Stimulated activated CD8-positive, alpha-beta memory T cell treated with anti-CD3 and anti-CD28 coated beads, Interleukin-2, amount 100 ng/mL, for 1 hour (primary cell): ENCODE data around the gene PTPRT.

Source experiments
- DNase-seq, 2 donors: peaks; one replicate each; pipeline ENCODE4 v3.0.0-alpha.2; 2020; ENCODE audit warnings: low read depth in 2 of 2

The PTPRT gene

GRCh38 chr20:42472198-42472597 is 717.5 kb downstream of the PTPRT start:
- DNase-seq, result no peak

DNA sequence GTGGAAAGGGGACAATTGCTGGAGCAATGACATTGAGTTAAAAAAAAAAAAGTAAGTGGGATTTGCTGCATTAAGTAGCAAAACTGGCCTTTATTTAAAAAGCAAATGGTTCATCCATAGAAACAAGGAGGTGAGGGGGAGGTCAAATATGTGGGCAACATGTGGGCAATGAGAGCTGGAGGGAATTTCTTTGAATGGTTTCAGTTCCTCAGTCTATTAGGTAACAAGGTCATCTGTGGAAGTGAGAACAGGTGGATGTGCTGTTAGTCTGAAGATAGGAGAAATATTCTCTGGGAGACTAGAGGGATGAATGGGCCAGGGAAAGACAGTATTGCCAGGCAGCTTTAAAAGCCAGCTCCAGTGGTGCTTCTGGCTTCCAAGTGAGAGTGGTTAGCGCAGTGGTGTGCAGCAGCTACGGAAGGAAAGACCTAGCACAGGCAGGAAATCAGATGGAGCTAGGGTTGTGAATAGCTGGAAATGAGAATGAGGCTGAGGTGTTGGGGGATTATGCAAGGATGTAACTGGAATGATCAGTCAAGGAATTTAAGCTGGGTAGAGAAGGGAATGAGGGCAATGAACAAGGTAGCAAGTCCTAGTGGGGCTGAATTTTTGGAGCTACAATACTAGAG is 727.6 kb downstream of the PTPRT start:
- no peak for DNase-seq

- DNase-seq, result no peak
Measured at GRCh38 chr20:42461291-42461690, 728.4 kb downstream of the PTPRT start.

DNA sequence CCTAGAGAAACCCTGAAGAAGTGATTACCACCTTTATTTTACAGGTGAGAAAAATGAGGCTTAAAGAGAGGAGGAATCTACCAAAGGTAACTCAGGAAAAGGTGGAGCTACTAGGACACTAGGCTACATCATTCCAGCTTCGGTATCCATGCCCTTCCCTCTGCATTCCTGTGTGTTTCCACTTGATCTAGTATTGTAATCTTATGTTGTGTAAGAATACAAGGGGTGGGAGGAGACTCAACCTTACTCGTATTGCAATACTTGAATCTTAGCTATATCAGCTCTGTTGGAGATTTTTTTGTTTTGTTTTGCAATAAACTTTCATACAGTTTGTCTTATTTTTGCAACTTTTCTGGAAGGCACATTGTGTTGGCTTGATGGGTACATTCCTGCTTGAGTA is 742.4 kb downstream of the PTPRT start:
- DNase-seq, result no peak

DNA sequence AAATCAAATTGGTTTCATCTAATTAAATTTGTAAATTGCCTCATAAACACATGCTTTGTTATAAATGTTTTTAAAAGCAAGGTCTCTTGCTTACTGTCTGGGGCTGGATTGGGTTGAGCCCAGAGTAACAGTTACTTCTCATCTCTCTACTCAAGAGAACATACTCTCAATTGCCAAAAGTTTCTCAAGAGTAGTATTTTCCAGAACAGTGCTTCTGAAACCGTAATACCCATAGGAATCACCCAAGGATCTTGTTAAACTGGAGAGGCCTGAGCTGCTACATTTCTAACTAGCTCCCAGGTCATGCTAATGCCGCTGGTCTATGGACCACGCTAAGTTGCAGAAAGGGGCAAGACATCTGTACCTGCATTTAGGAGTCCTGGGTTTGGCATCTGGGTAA is 744.9 kb downstream of the PTPRT start:
- no peak for DNase-seq

GRCh38 chr20:42443200-42443599 is 746.5 kb downstream of the PTPRT start:
- DNase-seq, result no peak

- no peak for DNase-seq
Measured at GRCh38 chr20:42442716-42443115, 747.0 kb downstream of the PTPRT start.

DNA sequence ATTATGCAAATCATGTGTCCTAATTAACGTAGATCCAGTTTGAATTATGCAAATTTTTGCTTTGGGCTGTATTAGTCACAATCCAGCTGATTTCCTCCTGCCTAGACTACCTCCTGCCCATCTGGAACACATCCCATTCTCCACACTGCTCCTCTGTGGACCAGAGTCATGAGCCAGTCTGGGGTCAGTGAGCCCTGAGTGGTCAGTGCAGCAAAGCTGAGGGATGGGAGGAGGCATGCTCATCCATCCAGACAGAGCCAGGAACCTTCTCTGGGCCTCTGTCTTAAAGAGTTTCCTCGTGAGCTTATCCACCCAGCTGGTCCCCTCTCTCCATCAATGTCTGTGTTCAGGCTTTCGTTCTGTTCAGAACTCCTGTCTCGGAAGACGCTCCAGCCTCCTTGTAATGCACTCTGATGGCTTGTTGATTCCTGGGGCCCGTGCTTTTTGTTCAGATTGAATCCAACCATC is 747.8 kb downstream of the PTPRT start:
- no peak for DNase-seq

DNA sequence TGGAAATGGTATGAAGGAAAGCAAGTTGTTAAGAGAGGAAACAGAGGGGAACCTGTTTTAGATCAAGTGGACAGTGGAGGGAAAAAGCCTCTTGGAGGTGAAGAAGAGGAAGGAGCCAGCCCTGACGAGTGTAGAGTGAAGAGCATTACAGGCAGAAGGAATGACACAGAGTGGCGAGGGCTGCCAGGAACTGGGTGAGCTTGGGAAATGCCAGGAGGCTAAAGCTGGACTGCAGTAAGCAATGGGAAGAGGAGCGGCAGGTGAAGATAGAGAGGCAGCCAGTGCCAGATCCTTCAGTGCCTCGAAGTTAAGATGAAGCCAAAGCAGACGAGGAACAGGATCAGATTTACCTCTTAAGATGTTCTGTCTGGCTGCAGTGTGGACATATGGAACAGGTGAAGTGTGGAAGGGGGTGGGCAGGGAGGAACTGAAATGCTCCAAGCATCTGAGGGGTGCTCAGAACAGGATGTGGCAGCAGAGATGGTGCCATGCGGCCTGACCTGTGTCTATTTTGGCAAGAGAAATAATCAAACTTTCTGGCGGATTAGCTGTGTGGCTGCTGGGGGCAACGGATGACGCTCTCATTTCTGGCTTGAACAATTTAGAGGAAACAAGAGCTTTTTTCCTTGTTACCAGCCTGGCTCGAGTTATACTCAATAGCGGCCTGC is 748.4 kb downstream of the PTPRT start:
- DNase-seq, result no peak

DNA sequence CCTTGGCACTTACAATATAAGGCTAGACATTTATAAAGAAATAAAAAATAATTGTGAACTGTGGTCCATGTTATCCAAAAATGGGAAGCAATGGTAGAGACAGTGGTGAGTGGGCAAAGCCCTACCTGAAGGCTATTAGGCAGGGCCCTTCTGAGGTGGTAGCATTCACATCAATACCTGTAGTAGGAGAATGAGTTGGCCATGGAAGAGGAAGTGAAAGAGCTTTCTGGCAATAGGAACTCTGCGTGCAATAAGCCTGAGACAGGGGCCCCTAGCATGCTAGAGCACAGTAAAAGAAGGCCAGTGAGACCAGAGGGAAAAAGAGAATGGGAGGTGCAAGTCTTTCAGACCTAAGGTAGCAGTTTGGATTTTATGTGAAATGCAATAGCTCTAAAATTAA is 754.5 kb downstream of the PTPRT start:
- DNase-seq, result no peak

- DNase-seq, result no peak
Measured at GRCh38 chr20:42432496-42433334, 757.0 kb downstream of the PTPRT start.

- no peak for DNase-seq
Measured at GRCh38 chr20:42430598-42430997, 759.1 kb downstream of the PTPRT start.

DNA sequence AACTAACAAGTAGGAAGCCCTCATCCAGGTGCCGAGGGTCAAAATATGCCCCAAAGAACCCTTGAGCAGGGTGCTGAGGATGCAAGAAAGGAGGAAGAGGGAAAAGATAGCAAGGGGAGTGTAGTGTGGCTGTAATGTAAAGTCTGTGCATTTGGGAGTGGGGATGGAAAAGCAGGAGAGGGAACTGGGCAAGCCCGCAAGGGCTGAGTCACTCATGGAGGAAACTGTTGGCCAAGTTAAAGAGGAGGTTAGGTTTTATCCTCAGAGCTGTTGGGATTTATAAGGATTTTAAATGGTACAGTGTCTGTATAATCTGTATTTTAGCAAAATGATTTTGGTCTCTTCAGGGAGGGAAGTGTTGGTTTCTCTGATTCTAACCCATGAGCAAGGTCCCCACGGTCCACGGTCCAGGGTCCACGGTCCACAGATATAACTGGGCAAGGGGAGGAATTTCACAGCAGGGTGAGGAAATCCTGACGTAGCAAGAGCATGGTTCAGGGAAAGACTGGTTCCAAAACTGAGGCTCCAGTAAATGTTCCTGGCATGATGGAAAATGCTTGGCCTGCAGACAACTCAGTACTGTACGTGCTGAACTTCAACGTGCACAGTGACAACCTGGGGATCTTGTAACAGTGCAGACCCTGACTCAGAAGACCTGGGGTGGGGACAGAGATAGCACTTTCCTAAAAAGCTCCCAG is 759.8 kb downstream of the PTPRT start:
- no peak for DNase-seq

- DNase-seq, result no peak
Measured at GRCh38 chr20:42419814-42420532, 769.7 kb downstream of the PTPRT start.

DNA sequence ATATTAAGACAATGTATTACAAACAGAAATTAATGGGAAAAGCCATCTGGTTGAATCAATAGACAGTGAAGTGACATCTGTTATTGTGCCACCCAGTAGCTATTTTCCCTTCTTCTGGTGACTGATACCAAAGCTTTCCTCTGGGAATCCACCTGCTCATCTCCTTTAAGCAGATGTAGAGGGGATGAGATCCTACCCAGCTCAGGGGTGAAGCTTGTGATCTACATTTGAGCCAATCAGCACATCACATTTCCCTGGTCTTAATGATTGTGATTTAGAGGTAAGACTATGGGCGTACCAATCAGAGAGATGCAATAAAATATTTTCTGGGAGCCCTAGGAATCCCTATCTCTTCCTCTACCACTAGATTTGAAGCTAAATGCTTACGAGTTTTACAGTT is 782.9 kb downstream of the PTPRT start:
- no peak for DNase-seq

DNA sequence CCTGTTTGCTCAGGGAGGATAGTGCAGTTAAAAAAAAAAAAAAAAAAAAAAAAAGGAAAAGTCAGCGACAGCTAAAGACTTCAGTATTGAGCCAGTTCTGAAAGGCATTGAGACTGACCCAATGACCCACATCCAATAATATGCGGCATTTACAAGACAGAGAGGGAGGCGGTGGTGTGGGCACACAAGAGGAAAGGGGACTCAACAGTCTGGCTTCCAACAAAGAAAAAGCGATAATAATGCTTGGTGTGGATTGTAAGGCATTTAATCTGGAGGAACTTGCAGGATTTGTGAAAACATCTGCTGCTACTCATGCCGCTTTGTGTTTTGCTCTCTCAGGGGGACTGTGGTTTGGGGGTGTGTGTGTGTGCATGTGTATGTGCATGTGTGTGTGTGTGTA is 787.3 kb downstream of the PTPRT start:
- DNase-seq, result no peak

DNA sequence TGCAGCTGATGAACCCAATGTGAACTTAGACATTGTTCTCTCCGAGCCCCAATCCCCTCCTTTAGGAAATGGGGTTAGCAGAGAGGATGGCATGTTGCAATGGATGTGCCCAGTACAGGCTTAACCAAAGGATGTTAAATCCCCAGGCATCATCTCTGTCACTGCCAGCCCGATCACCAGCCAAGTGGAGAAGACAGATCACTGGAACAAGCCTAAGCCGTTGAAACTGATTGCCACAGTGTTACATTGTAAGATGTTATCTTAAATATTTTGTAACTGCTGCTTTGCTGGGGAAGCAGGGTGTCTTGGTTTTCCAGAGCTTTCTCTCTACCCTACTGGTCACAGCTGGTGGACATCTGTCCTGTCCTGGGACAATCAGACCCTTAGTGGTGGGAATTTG is 788.1 kb downstream of the PTPRT start:
- DNase-seq, result no peak

DNA sequence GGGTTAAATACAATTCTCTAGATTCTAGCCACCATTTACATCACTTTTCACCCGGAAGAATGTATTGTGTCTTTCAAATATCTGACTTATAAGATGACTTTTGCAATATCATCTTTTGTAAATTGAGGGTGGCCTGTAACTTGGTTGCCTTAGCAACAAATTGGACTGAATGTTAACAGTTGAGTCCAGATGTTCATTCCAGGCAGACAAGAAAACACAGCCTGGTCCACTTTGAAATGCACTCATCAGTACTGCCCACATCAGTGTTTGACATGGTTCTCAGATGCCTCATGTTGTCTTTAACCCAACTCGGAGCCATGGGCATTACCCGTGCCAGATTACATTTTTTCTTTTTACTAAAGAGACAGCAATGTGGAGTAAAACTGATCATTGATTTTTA is 789.9 kb downstream of the PTPRT start:
- DNase-seq, result no peak

- no peak for DNase-seq
Measured at GRCh38 chr20:42392442-42392841, 797.3 kb downstream of the PTPRT start.

GRCh38 chr20:42391807-42392206 is 797.9 kb downstream of the PTPRT start:
- DNase-seq, result no peak

- no peak for DNase-seq
Measured at GRCh38 chr20:42380287-42380686, 809.4 kb downstream of the PTPRT start.

DNA sequence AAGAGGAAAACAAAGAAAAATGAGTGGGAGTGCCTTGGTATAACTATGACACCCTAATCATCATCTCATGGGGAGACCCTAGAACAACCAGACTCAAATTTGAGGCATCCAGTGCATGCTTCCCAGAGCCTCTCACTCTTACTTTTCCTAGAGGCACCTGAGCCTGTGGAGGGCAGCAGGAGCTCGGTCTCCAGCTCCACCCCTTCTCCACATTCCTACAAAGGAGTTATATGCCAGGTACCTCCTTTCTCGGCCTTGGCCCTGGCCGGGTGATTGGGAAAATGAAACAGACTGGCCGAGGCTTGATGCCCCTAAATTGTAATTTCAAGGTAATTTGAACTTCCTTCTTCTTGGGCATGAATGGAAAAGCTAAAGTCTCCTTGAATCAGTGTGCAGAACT is 810.3 kb downstream of the PTPRT start:
- DNase-seq, result no peak
